Neural cell (in vitro differentiated cells): ENCODE measurements around the gene PANX2.

ENCODE experiments used
- CTCF ChIP-seq: fragments of 450-650 bp; IDR thresholded peaks from 2 replicates; pipeline ENCODE4 v1.5.1; 2014; ENCODE audit warnings: antibody characterized with exemption, mild to moderate bottlenecking, moderate library complexity; ENCODE audit not compliant: poor library complexity, severe bottlenecking
- EP300 ChIP-seq: fragments of 450-650 bp; conservative IDR thresholded peaks from 2 replicates; pipeline ENCODE4 v1.6.1; 2014; ENCODE audit warnings: antibody characterized with exemption, mild to moderate bottlenecking, moderate library complexity; ENCODE audit not compliant: poor library complexity, severe bottlenecking
- RAD21 ChIP-seq: fragments of 450-650 bp; conservative IDR thresholded peaks from 2 replicates; pipeline ENCODE4 v1.6.1; 2014; ENCODE audit warnings: antibody characterized with exemption, mild to moderate bottlenecking, moderate library complexity

GRCh38 chr22:50218996-50219727 lies 48.6 kb downstream of the PANX2 start:
- TF ChIP-seq CTCF (no peak), RAD21 (no peak), EP300 (no peak)
